C1 segment of cervical spinal cord (tissue), 14 donors: ENCODE results near the gene ZNF471.
A peak's percentile ranks its signal among the peaks of the same experiment; 100 is the strongest.

Experiments
- DNase-seq, 14 donors: peaks; one replicate each; lab custom pipeline; 2025; lab: John Stamatoyannopoulos, UW

ZNF471 gene

GRCh38 chr19:56507446-56508289, at the start of gene ZNF471:
ZNF471 (plus strand) TSS chr19:56507855; CDS start chr19:56511572, 3,717 bp downstream.
- DNase-seq = peak; percentile 80 to 99 (median 96)

- DNase-seq = no peak
Observed at GRCh38 chr19:56474308-56474707, 33.3 kb upstream of the ZNF471 start.

DNA sequence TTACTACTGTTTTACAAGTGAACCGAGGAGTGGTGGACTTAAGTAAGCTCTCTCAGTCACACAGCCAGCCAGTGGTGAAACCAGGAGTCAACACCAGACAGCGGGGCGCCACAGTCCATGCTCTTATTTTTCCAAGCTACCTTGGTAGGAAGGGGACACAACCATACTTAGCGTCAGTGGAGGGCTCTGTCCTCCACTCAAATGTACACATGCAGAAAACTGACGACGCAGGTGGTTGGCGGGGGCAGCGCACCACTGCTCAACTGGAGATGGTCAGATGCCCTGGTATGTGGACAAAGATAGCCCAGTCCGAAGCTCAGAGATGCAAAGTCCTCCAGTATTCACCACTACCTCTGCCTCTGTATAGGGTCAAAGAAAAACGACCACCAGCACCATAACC, 31.6 kb upstream of the ZNF471 start:
- DNase-seq = peak in 1 of 14 donors; percentile 17

- peak in 9 of 14 donors; percentile 21 to 67 (median 33) for DNase-seq
Observed at GRCh38 chr19:56476651-56477428, 30.8 kb upstream of the ZNF471 start, which contains the start of gene ZNF667. ZNF667 (minus strand) TSS chr19:56477345; CDS start chr19:56462370, 14,975 bp downstream.

- peak; percentile 72 to 99 (median 97) for DNase-seq
Observed at GRCh38 chr19:56477429-56478338, 30.0 kb upstream of the ZNF471 start.

DNA sequence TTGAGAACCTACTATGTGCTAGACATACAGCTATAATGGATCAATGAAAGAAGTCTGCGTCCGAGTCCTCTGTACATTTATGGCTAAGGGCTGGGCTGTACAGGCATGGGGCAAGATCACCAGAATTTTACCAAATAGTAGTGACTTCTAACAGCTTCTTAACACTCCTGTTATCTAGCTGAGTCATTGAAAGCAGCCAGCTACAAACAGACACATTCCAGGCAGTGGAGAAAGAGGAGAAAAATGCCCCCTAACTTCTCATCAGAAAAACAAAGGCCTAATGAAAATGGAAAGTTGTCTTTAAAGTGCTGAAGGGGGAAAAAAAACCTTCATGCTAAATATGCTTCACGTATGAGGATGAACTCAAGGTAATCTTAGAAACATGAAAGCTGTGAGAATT, 16.3 kb upstream of the ZNF471 start:
- DNase-seq = no peak

GRCh38 chr19:56504581-56504980, 3.1 kb upstream of the ZNF471 start:
- DNase-seq = no peak

DNA sequence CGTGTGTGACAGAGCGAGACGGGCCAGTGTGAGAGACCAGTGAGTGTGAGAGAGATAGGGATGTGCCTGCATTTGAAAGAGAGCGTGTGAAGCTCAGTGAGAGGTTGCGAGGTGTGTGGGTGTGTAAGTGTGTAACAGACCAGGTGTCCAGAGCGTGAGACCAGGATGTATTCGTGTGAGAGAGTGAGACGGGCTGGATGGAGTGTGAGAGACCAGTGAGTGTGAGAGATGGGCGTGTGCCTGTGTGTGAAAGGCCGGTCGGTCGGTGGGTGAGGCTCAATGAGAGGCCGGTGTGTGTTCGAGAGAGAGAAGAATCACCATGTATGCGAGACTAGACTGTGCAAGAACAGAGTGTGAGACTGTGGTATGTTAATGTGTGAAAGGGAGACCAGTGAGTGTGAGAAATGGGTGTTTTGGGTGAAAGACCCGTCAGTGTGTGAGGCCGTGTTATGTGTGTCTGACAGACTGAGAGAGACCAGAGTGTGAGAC, 679 bp downstream of the ZNF471 start:
- peak in 4 of 14 donors; percentile 6 to 37 (median 22) for DNase-seq

- DNase-seq = no peak
Observed at GRCh38 chr19:56525214-56525860, 17.7 kb downstream of the ZNF471 start.

DNA sequence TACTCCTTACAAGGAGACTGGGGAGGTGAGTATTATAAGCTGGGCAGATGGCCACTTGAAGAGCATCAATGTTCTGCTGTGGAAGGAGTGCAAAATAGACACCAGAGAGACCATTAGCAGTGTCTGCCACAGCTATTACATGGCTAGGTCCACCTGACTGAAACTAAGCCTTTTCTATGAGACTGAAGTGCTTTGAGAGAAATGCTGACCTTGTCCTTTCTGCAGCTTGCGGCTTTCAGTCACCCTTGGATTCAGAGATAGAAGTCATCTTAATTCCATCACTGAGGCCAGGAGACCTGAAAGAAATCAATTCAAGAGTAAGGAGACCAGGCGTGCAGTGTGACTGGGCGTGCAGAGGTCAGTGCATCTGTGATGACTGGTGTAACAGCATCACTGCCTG, 29.8 kb downstream of the ZNF471 start:
- DNase-seq = no peak

GRCh38 chr19:56538254-56538760, 30.7 kb downstream of the ZNF471 start:
- peak; percentile 47 to 97 (median 94) for DNase-seq

GRCh38 chr19:56538761-56539263, 31.2 kb downstream of the ZNF471 start, which contains the start of gene ZFP28:
ZFP28 (plus strand) TSS chr19:56538948; CDS start chr19:56539019, 71 bp downstream.
- DNase-seq = peak in 5 of 14 donors; percentile 54 to 71 (median 67)

DNA sequence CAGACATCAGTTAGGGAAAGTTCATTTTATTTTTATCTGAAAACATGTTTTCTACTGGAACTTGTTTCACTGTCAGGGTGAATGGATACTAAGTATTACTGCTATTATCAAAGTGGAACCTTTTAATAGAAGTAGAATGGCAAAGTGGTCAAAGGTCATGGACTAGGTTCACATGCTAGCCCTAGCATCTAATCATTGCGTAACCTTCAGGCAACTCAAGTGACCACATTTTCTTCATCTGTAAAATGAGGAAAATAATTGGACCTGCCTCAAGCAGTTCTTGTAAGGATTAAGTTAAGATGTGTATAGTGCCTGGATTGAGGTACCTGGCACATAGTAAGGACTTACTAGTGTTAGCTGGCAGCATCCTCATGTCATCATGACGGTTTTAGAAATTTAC, 36.1 kb downstream of the ZNF471 start:
- DNase-seq = no peak

- DNase-seq = no peak
Observed at GRCh38 chr19:56547535-56547934, 39.9 kb downstream of the ZNF471 start.

DNA sequence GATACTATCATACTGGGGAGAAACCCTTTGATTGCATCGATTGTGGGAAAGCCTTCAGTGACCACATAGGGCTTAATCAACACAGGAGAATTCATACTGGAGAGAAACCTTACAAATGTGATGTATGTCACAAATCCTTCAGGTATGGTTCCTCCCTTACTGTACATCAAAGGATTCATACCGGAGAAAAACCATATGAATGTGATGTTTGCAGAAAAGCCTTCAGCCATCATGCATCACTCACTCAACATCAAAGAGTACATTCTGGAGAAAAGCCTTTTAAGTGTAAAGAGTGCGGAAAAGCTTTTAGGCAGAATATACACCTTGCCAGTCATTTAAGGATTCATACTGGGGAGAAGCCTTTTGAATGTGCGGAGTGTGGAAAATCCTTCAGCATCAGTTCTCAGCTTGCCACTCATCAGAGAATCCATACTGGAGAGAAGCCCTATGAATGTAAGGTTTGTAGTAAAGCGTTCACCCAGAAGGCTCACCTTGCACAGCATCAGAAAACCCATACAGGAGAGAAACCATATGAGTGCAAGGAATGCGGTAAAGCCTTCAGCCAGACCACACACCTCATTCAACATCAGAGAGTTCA, 46.7 kb downstream of the ZNF471 start:
- no peak for DNase-seq

DNA sequence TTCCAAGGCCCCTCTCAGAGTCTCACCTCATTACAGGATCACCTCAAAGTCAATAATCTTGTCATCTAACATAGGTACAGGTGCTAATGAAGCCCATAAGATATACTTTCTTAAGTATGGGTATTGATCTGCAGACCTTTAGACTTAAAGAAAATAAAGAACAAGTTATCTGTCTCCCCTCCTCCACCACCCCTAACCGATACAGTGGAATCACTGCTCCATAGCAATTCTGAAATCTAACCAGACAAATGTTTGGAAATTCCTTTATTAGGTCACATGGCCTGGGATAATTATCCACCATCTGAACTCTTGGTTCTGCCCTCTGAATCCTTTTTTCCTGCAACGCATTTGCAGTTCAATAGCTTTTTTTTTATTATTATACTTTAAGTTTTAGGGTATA, 55.1 kb downstream of the ZNF471 start:
- DNase-seq = no peak

- DNase-seq = peak in 2 of 14 donors; percentile 17 to 53
Observed at GRCh38 chr19:56566904-56567273, 59.2 kb downstream of the ZNF471 start.

GRCh38 chr19:56567274-56568120, 59.8 kb downstream of the ZNF471 start, which contains the start of gene ZNF470:
ZNF470 (plus strand) TSS chr19:56567468; CDS start chr19:56570312, 2,844 bp downstream.
- peak; percentile 59 to 95 (median 89) for DNase-seq

DNA sequence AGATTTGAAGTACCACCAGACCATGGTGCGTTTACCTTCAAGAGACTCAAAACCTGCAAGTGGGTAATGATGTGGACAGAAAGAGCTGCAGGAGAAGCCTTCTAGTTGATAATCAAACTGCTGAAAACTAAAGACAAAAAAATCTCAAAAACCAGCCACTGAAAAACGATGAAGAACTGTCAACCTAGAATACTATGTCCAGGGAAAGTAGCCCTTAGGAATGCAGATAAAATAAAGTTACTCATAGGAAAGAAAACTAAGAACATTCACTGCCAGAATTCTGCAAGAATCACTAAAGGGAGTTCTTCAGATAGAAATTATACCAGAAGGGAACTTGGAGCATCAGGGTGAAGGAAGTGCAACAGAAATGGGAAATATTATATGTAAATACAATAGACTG, 64.9 kb downstream of the ZNF471 start:
- DNase-seq = no peak
